LNCAP (cell line): Measurements from ENCODE around the gene TCN1.

Experiments used
- TF ChIP-seq, protein P1 (sequence below): fragments of 450-650 bp; IDR thresholded peaks from 2 replicates; pipeline ENCODE4 v1.5.1; 2017; ENCODE audit warnings: mild to moderate bottlenecking

The TCN1 gene

DNA sequence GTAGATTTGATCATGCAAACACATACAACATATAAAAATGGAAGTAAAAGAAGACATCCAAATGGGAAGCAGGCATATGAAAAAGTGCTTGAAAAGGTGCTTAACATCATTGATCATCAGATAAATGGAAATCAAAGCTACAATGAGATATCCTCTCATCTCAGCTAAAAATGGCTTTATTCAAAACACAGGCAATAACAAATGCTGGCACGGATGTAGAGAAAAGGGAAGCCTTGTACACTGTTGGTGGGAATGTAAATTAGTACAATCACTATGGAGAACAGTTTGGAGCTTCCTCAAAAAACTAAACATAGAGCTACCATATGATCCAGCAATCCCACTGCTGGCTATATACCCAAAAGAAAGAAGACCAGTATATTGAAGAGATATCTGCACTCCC, 549 bp upstream of the TCN1 start:
- TF ChIP-seq, protein P1, sequence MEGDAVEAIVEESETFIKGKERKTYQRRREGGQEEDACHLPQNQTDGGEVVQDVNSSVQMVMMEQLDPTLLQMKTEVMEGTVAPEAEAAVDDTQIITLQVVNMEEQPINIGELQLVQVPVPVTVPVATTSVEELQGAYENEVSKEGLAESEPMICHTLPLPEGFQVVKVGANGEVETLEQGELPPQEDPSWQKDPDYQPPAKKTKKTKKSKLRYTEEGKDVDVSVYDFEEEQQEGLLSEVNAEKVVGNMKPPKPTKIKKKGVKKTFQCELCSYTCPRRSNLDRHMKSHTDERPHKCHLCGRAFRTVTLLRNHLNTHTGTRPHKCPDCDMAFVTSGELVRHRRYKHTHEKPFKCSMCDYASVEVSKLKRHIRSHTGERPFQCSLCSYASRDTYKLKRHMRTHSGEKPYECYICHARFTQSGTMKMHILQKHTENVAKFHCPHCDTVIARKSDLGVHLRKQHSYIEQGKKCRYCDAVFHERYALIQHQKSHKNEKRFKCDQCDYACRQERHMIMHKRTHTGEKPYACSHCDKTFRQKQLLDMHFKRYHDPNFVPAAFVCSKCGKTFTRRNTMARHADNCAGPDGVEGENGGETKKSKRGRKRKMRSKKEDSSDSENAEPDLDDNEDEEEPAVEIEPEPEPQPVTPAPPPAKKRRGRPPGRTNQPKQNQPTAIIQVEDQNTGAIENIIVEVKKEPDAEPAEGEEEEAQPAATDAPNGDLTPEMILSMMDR: no peak

- TF ChIP-seq, protein P1: no peak
Observed at GRCh38 chr11:59865031-59865430, 1.3 kb downstream of the TCN1 start.

- TF ChIP-seq, protein P1: no peak
Observed at GRCh38 chr11:59862252-59862651, 4.0 kb downstream of the TCN1 start.

- TF ChIP-seq, protein P1: no peak
Observed at GRCh38 chr11:59859673-59860072, 6.6 kb downstream of the TCN1 start.

GRCh38 chr11:59857439-59858434, 8.6 kb downstream of the TCN1 start:
- TF ChIP-seq, protein P1: no peak

DNA sequence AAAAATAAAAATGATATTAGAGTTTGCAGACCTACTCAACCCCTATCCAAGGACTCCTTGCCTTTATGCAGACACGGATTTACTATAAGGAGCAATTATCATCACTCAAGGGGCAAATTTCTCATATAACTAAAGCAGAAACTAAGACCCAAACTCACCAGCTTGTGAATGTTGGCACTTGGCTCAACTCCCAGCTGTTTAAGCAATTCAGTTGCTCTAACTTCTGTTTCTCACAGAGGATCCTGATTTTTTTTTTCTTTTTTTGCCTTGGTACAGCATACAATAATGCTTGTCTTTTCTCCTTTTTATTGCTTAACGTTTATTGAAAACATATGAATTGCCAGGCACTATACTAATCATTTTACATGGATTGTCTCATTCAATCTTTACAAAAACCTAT, 11.4 kb downstream of the TCN1 start:
- TF ChIP-seq, protein P1: no peak

- TF ChIP-seq, protein P1: no peak
Observed at GRCh38 chr11:59849129-59849528, 17.2 kb downstream of the TCN1 start.
